NK-92 (cell line): ENCODE measurements around the gene RNF150.

Experiments
- DNase-seq: peaks from one replicate; lab custom pipeline; 2025; ENCODE audit not compliant: unreplicated experiment; lab: John Stamatoyannopoulos, UW

RNF150 gene

GRCh38 chr4:140870427-140870826 lies 262.8 kb downstream of the RNF150 start:
- DNase-seq, result no peak

GRCh38 chr4:140869446-140869845 lies 263.8 kb downstream of the RNF150 start:
- no peak for DNase-seq

GRCh38 chr4:140867356-140867755 lies 265.9 kb downstream of the RNF150 start:
- no peak for DNase-seq

DNA sequence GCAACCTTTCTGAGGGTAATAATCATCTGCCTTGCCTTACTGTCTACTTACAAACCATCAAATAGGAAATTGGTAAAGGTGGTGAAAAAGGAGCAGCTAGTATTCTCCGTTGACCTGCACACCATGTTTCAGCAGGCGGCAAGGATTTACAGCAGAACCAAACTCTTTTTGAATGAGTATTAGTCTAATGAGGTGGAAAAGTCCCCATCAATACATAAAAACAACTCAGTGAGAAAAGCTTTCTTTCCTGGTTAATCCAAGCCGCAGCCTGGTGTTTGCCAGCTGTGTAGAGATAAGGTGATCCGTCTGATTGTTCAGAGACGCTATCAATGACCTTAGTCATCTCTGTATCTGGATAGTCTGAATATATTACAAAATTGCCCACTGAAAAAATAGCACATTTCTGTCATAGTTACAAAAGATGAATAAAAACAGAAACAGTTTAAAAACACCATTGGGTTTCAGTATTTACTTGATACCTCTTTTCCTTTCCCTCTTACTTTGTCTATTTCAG lies 266.7 kb downstream of the RNF150 start:
- DNase-seq, result no peak

- DNase-seq, result no peak
These were observed 267.7 kb downstream of the RNF150 start for GRCh38 chr4:140865253-140866217.

- no peak for DNase-seq
These were observed 270.1 kb downstream of the RNF150 start for GRCh38 chr4:140863197-140863596.

DNA sequence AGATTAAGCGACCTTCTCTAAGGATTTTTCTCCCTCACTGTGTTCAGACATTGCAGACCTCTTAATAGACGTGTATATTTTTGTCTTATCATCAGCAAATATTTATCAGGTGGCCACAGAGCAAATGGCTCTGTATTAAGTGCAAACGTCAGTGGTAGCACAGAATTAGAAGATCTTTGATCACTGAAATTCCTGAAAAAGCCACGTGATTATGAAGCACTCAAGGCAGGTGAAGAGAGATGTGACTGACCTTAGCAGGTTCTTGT lies 271.2 kb downstream of the RNF150 start:
- no peak for DNase-seq

- DNase-seq, result no peak
These were observed 271.7 kb downstream of the RNF150 start for GRCh38 chr4:140861359-140862176.

DNA sequence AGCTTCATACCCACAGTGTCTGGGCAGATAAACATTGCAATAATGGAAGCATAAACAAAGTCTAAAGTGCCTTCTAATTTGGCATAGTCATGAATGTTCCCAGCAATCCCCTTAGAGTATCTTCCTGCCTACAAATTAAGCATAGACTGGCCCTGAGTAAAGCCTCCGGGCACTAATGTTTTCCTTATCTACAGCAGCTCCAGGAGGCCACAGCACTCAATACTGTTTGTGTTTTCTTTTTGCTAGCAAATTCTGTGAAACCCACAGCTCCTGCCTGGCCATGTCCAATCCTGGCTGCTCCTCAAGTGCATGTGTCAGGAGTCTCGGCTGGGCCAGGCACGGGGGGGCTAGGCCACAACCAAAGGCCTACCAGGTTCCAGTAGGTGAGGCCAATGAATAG lies 274.4 kb downstream of the RNF150 start:
- no peak for DNase-seq

DNA sequence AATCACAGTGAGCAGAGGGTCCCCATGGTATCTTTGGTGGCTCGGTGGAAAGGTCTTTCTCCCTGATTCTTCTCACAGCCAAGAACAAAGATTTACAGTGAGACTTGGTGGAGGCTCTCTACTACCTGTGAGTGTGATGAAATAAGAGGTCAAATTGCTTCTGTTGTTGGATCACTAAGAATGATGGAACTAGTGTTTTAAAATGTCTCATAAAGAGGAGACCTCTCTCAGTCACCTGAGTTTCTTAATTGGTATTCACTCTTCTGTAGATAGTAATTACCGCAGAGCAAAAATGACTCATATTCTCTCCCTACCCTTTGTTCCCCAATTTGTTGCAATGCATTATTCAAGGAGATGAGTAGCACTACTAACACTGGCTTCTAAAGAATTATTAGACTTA lies 276.2 kb downstream of the RNF150 start:
- DNase-seq, result no peak

DNA sequence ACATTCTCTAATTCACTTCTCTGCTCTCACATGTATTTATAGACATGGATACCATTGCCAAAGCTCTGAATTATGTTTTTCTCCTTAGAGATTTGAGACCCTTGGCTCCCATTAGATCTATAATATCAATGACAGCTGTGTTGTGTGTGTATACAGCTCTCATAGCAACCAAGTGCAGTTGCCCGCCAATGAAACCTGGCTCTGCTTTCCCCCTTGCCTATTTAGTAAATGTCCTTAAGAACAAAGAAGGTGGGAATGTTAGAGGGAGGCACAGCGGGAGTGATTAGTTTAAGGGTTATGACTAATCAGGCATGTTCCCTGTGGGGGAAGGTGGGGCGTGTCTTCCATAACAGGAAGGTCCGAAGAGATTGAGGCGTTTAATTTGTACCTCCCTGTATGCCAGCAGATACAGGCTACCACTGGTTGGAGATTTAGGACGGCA lies 276.6 kb downstream of the RNF150 start:
- no peak for DNase-seq

DNA sequence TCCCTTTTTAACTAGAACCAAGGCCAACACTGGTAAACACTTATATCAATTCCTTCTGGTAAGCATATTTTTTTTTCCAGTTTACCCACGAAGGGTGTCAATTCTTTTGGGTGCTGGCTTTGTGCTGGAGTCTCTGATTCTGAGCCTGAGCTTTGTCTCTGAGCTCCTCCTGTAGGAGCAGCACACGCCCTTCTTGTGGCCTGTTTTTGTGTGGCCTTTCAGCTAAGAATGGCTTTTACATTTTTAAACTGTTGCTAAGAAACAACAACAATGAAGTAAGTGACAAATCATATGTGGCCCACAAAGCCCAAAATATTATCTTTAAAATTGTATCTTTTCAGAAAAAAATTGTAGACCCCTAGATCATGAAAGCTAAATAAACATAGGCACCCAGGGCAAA lies 279.1 kb downstream of the RNF150 start:
- no peak for DNase-seq

- no peak for DNase-seq
These were observed 281.5 kb downstream of the RNF150 start for GRCh38 chr4:140851804-140852203.

DNA sequence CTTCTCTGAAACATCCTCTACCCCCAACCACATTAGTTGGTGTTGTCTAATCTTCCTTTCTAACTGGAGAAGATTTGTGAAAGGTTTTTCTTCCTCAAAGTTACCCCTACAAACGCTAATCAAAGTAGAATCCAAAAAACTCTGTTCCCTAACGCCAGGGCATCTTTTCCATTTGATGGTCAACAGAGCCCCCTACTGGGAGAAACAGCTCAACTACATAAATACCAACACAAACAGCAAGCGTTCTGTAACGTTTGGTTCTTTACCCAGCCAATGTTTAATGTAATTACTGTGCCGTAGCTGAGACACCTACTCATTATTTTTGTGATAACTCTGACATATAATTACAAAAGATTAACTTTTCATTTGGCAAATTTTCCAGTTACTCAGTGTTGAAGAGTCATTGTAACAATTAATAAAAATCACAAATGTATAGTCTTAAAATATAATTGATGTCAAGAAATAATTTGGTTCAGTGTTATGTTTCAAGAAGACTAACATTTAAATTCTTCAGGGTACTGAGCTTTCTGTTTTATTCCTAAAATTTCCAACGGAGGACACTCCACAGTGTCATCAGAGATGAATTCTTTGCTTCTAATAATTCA lies 282.1 kb downstream of the RNF150 start:
- no peak for DNase-seq

DNA sequence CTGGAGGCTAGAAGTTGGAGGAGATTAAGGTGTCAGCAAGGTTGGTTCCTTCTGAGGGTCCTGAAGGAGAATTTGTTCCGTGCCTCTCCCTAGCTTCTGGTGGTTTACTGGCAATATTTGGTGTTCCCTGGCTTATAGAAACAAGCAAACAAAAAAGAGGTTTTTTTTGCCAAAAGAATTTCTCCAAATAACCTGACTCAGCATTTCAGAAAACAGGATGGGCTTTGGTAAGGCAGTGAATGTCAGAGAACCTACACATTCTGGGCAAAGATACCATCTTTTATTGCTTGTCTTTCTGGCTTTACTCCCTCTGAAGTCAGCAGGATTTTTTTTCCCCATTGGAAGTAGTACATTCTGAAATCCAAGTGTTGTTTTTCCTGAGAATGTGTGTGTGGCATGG lies 283.7 kb downstream of the RNF150 start:
- DNase-seq, result no peak

DNA sequence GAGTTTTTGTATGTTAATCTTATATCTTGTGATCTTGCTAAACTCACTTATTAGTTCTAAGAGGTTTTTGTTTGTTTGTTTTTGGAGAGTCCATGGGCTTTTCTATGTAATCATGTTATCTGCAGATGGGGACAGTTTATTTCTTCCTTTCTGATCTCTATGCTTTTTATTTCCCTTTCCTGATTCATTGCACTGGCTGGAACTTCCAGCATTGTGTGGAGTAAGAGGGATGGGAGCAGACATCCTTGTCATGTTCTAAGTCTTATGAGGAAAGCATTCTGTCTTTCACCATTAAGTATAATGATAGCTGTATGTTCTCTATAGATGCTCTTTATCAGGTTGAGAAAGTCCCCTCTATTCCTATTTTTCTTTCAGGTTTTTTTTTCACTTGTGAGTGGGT lies 286.5 kb downstream of the RNF150 start:
- no peak for DNase-seq

- DNase-seq, result no peak
These were observed 289.2 kb downstream of the RNF150 start for GRCh38 chr4:140844061-140844460.

DNA sequence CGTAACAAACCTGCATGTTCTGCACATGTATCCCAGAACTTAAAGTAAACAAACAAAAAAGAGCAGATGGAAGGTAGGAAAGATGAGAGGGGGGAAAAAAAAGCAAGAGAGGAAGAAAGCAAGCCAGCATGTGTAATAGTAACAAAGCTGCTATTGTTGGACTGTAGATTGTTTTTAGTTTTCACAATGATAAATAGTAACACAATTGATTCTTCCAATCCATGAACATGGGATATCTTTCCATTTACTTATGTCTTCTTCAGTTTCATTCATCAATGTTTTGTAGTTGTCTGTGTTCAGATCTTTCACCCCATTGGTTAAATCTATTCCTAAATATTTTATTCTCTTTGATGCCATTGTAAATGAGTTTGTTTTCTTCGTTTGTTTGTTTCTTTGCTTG lies 292.1 kb downstream of the RNF150 start:
- DNase-seq, result no peak

GRCh38 chr4:140839888-140840790 lies 293.1 kb downstream of the RNF150 start:
- no peak for DNase-seq

DNA sequence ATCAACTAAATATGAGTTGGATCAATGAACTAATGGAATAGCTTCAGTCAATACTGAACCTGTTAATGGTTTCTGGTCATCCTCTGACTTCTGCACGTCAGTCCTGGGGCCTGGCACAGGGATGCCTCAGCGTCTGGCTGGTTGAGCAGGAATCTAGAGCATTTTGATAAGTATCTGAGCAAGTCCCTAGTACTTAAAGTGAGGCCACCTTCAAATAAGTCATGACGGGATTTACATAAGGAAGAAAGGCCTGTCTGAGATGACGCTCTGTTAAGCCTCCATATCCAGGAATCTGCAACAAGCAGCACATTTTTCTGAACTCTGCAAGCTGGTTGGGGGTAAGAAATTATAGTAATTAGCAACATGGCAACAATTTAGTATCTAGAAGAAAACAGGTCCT lies 293.9 kb downstream of the RNF150 start:
- no peak for DNase-seq

DNA sequence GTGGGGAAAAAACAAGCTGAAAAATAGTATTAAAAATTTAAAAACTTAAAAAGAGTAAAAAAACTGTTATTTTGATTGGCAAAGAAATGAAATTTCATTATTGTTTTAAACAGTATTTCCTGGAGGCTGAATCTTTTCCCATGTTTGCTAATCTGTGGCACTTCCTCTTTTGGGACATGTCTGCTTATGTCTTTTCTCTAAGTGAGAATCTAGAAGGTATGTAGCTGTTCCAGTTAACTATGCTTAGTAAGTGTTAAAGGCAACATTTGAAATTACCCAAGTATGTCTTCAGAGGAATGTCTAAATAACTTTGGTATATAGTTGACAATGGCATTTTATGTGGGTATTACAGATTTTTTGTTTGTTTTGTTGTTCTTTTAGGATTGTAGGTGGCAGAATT lies 295.5 kb downstream of the RNF150 start:
- no peak for DNase-seq
